GM12873 (cell line): ENCODE measurements around the gene CAPZB.

Experiments used
- TF ChIP-seq, protein P1 (sequence below): IDR thresholded peaks from 2 replicates; pipeline ENCODE4 v1.5.1; 2012; ENCODE audit warnings: low read depth, mild to moderate bottlenecking, moderate library complexity, low read length, control low read depth; ENCODE audit not compliant: insufficient read depth; ENCODE audit errors: missing control alignments

The CAPZB gene

DNA sequence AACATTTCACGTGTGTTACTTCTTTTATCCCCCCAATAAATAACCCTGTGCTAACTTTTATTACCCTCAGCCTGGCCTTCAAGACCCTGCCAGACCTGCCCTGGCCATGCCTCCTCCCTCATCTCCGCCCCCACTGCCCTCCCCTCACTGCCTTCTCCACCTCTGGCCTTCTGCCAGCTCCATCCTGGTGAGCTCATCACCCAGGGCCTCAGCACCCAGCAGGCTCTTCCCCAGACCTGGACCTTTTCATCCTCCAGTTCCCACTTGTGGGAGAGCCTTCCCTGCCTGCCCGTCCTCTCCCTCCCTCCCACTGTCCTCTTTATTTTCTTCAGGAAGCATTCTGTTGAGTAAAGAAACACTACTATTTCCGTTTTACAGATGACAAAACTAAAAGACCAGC lies 101.2 kb downstream of the CAPZB start:
- TF ChIP-seq, protein P1, sequence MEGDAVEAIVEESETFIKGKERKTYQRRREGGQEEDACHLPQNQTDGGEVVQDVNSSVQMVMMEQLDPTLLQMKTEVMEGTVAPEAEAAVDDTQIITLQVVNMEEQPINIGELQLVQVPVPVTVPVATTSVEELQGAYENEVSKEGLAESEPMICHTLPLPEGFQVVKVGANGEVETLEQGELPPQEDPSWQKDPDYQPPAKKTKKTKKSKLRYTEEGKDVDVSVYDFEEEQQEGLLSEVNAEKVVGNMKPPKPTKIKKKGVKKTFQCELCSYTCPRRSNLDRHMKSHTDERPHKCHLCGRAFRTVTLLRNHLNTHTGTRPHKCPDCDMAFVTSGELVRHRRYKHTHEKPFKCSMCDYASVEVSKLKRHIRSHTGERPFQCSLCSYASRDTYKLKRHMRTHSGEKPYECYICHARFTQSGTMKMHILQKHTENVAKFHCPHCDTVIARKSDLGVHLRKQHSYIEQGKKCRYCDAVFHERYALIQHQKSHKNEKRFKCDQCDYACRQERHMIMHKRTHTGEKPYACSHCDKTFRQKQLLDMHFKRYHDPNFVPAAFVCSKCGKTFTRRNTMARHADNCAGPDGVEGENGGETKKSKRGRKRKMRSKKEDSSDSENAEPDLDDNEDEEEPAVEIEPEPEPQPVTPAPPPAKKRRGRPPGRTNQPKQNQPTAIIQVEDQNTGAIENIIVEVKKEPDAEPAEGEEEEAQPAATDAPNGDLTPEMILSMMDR: no peak

DNA sequence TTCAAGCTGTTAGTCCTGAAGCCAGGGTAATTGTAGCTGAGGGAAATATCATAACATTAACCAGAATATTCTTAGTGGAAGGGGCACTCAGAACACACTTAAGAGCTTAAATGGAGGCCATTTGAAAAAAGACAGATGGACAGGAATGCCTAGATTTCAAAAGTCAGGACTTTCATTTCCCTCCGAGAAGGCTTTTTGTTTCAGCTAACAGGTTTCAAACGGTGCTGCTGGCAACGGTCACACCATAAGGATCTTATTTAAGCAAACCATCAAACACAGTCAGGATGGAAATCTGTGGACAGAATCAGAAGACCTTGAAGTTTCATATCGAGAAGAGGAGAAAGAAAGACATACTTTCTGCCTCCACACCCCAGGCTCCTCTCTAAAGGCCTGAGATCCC lies 103.1 kb downstream of the CAPZB start:
- TF ChIP-seq, protein P1: no peak

DNA sequence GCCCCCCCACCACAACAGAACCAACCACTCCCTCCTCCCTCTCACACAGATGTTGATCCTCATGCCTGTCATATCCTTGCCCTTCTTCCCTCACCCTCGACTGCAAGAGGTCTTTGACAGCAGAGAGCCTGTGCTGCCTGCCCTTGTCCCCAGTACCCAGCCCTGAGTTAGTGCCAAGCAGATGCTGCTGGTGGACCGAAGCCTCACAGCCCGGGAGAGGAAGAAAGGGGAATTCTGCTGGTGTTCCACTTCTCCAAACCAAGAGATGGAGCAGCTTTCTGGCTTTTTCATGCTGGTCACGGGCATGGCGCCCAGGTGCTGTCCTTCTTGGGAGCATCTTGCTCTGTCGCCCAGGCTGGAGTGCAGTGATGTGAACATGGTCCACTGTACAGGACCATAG lies 104.1 kb downstream of the CAPZB start:
- TF ChIP-seq, protein P1: no peak

DNA sequence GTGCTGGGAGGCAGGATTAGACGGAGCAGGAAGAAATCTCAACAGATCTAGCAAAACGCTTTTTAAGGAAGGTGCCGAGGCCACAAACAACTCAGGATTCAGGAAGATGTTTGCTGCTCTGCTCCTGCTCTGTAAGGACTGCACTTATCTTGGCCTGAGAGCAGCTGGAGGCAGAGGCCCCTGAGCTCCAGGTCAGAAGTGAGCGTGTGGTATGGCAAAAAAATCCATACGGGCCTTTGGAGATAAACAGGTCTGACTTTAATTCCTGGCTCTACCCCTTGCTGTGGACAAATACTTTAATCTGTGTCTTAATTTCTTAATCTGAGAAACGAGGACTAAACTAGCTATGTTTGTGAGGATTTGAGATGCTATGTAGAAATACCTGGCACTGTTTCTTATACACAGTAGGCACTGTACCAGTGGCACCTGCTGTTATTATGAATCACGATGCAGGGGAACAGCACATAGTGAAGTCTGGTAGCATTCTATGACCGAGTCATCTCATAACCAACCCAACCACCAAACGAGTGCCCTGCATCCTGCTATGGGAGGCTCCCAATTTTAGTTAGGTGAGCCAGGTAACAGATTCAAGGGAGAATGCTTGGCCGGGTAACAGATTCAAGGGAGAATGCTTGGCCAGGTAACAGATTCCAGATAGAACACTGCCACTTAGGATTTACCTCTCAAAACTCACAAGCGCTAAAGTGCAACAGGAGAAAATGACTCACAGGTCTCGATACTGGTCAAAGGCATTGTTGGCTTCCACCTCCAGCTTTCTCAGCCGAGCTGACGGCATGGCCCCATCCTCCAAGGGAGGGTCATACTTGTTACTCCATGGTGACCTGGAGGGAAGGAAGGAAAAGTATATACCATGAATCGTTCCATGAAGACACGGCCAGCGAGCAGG lies 107.3 kb downstream of the CAPZB start:
- TF ChIP-seq, protein P1: no peak

DNA sequence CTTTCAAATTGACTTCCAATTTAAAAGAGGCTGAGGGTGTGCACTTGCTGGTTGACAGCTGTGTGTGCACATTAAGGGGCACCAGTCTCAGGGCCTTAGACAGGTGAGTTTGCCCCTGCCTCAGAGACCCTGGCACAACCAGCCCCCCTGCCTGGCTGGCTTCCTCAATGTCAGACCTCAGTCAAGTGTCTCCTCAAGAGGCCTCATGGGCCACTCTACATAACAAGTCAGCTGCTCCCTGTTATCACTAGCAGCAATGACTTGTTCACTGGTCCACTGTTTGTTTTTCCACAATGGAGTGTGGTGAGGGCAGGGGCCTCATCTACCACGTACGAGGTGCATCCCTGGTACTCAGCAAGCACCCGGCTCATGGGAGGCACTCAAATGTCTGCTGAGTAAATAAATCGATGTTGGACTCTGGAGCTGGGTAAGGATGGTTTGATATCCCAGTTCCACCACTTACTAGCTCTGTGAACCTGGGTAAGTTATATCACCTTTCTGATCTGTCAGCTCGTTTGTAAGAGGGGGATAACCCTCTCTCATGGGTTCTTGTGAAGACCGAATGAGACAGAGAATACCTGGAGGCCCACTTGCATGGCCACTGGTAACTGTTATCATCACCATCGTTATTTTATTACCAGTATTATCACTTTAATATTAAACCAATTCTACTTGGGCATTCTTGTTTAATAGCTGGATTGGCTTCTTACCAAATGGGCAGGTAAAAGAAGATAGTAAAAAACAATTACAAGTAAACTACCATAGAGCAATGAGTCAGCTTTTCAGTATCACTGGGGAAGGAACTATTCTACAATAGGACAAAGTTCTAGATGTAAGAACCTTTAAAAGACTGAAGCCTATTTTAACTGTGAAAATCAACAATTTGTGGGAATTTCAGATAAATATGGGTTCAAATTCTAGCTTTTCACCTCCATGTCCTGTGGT lies 108.6 kb downstream of the CAPZB start:
- TF ChIP-seq, protein P1: no peak

DNA sequence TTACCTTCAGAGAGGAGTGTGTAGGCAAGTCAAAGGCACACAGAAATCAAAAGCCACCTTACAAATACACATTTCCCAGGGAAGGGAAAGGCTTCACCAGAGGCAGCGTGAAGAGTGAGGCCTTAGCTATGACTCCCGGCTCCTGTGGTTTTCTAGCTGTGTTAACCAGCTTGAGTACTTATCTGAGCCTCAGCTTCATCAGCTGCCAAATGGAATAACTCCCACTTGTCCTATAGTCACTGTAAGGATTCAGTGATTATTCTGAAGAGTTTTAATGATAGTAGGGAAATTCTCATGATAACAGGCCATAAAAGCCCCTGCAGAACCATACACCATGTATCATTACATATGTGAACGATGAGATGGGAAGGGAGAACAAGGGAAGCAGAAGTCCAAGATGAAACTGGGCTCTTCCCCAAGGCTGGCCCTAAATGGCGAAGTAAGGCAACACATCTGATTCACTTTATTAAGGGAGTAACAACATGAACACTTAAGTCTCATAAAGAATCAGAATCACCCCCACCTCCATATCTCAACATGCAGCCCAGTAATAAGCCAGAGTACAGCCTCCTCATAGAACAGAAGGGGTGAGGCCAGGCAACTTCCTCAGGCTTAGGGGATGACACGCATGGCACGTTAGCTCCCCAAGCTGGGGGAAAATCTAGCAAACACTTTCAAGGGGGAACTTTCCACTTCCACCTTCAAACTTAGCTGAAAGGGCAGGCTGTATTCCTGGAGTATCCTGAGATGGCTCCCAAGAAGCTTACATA lies 109.5 kb downstream of the CAPZB start:
- TF ChIP-seq, protein P1: no peak
